HCT116 (cell line): ENCODE data around the gene NFKB2. TPM values are rescaled to one million over a fixed set of nuclear protein-coding genes. Genes with fewer than 3 reads are reported as not detected.

Experiments
- ATAC-seq: fragments of 200-7000 bp; cut with Tn5 transposase; 2 replicates; pipeline ENCODE4 v1.9.1; 2020; ENCODE audit warnings: mild to moderate bottlenecking, moderate library complexity
- BruUV-seq: library from RNA; stranded (reverse); fragments of 400-500 nt; replicated peaks from 2 replicates; lab custom pipeline; 2021; lab: Mats Ljungman, UMichigan
- CTCF ChIA-PET: fragments of 300-600 bp; sonication (Branson Sonifier 250); formaldehyde crosslinking; loops from one replicate; lab custom pipeline; 2021; ENCODE audit warnings: antibody characterized with exemption; lab: Charles Lee
- POLR2A ChIA-PET: fragments of 300-600, 350-600 bp; sonication (Branson Sonifier 250); formaldehyde crosslinking; loops from one replicate; lab custom pipeline; 2021; ENCODE audit warnings: antibody characterized with exemption; lab: Charles Lee
- RAD21 ChIA-PET, 2 experiments: fragments of 300-600 bp; sonication (Branson Sonifier 250); formaldehyde crosslinking; loops; one replicate each; lab custom pipeline; 2023; ENCODE audit warnings: low total read pairs in 2 of 2; ENCODE audit not compliant: uncharacterized antibody in 2 of 2, unreplicated experiment in 2 of 2, low non-redundant PET in 1 of 2; lab: Charles Lee
- DNase-seq: peaks from one replicate; pipeline ENCODE4 v3.0.0-alpha.2; 2010; ENCODE audit warnings: low read depth, low spot score
- H2AFZ ChIP-seq: fragments of 200-600 bp; shearing (Covaris generic), sonication (generic); 2 replicates; pipeline ENCODE4 v1.6.1; 2017; ENCODE audit warnings: low read depth, mixed run types, mixed read lengths, antibody characterized with exemption, low read length; ENCODE audit not compliant: poor library complexity, severe bottlenecking
- H3K27ac ChIP-seq: 2 replicates; pipeline ENCODE4 v1.5.1; 2012; ENCODE audit warnings: low read depth, low read length
- H3K27me3 ChIP-seq: fragments of 200-600 bp; sonication (generic); 2 replicates; pipeline ENCODE4 v1.6.1; 2016; ENCODE audit warnings: mixed run types, low read length, mixed read lengths; ENCODE audit not compliant: insufficient read depth
- H3K36me3 ChIP-seq, 2 experiments: fragments of 200-500 bp in 1 of 2; fragments of 200-600 bp in 1 of 2; sonication (Bioruptor generic) in 1 of 2; sonication (generic) in 1 of 2; 2 replicates each; pipeline versions ENCODE4 v1.5.1 to v1.6.1; 2014 to 2016; ENCODE audit warnings: low read length in 2 of 2, inconsistent platforms in 1 of 2, mixed read lengths in 1 of 2, mixed run types in 1 of 2; ENCODE audit not compliant: insufficient read depth in 2 of 2, control insufficient read depth in 1 of 2
- H3K4me1 ChIP-seq, 2 experiments: fragments of 200-600 bp in 1 of 2; sonication (generic) in 1 of 2; 2 replicates each; pipeline versions ENCODE4 v1.5.1 to v1.6.1; 2012 to 2017; ENCODE audit warnings: low read length in 2 of 2, inconsistent platforms in 1 of 2, mild to moderate bottlenecking in 1 of 2, mixed read lengths in 1 of 2, mixed run types in 1 of 2, moderate library complexity in 1 of 2; ENCODE audit not compliant: insufficient read depth in 2 of 2, control insufficient read depth in 1 of 2
- H3K4me2 ChIP-seq: fragments of 200-600 bp; sonication (generic); 2 replicates; pipeline ENCODE4 v1.6.1; 2017; ENCODE audit warnings: mixed run types, low read length, mixed read lengths
- H3K4me3 ChIP-seq, 2 experiments: fragments of 200-600 bp in 1 of 2; sonication (generic) in 1 of 2; replicated peaks in 1 of 2; 2 replicates each; pipeline ENCODE4 v1.5.1; 2011 to 2016; ENCODE audit warnings: low read length in 2 of 2, control low read depth in 1 of 2, low read depth in 1 of 2, mild to moderate bottlenecking in 1 of 2, mixed read lengths in 1 of 2, mixed run types in 1 of 2
- H3K79me2 ChIP-seq: fragments of 200-600 bp; sonication (generic); 2 replicates; pipeline ENCODE4 v1.6.1; 2017; ENCODE audit warnings: mild to moderate bottlenecking, mixed run types, low read length, moderate library complexity, mixed read lengths; ENCODE audit not compliant: insufficient read depth
- H3K9ac ChIP-seq: fragments of 200-600 bp; sonication (generic); 2 replicates; pipeline ENCODE4 v1.6.1; 2016; ENCODE audit warnings: low read length, mixed read lengths
- H3K9me2 ChIP-seq: fragments of 200-600 bp; sonication (generic), shearing (Covaris generic); 2 replicates; pipeline ENCODE4 v1.6.1; 2017; ENCODE audit warnings: mixed run types, mild to moderate bottlenecking, moderate library complexity; ENCODE audit not compliant: insufficient read depth
- H3K9me3 ChIP-seq, 2 experiments: fragments of 200-500 bp in 1 of 2; fragments of 200-600 bp in 1 of 2; sonication (Bioruptor generic) in 1 of 2; sonication (generic) in 1 of 2; 2 replicates each; pipeline ENCODE4 v1.6.1; 2014 to 2017; ENCODE audit warnings: low read length in 2 of 2, mixed read lengths in 2 of 2, inconsistent platforms in 1 of 2, low read depth in 1 of 2, mild to moderate bottlenecking in 1 of 2, mixed run types in 1 of 2, moderate library complexity in 1 of 2; ENCODE audit not compliant: control insufficient read depth in 1 of 2, insufficient read depth in 1 of 2
- H4K20me1 ChIP-seq: fragments of 200-600 bp; sonication (generic), shearing (Covaris generic); 2 replicates; pipeline ENCODE4 v1.6.1; 2017; ENCODE audit warnings: mixed run types, mild to moderate bottlenecking, moderate library complexity; ENCODE audit not compliant: insufficient read depth
- CTCF ChIP-seq, 3 experiments: fragments of 200-600 bp in 1 of 3; sonication (generic) in 1 of 3; IDR thresholded peaks in 2 of 3; conservative IDR thresholded peaks in 1 of 3; 2 replicates each; pipeline ENCODE4 v1.5.1; 2012 to 2017; ENCODE audit warnings: low read depth in 2 of 3, low read length in 2 of 3, antibody characterized with exemption in 1 of 3, borderline replicate concordance in 1 of 3, control low read depth in 1 of 3, mild to moderate bottlenecking in 1 of 3, mixed read lengths in 1 of 3, mixed run types in 1 of 3, moderate library complexity in 1 of 3; ENCODE audit not compliant: insufficient read depth in 1 of 3
- POLR2AphosphoS5 ChIP-seq: IDR thresholded peaks from 2 replicates; pipeline ENCODE4 v1.6.1; 2011; ENCODE audit warnings: mild to moderate bottlenecking, low read depth, low read length, moderate library complexity
- REST ChIP-seq: IDR thresholded peaks from 2 replicates; pipeline ENCODE4 v1.6.1; 2012; ENCODE audit warnings: low read depth
- SRF ChIP-seq: IDR thresholded peaks from 2 replicates; pipeline ENCODE4 v1.6.1; 2012; ENCODE audit warnings: low read depth
- intact Hi-C: fragments of 100-400 bp; cut with micrococcal nuclease; formaldehyde crosslinking; loops from 2 replicates; pipeline ENCODE4 v1.10.0; 2022
- total RNA-seq: library from RNA; stranded (reverse); gene quantifications from one replicate; pipeline ENCODE4 v1.2.1, GENCODE V29; 2021; ENCODE audit not compliant: unreplicated experiment
- TF ChIP-seq, protein P1 (sequence below): IDR thresholded peaks from 2 replicates; pipeline ENCODE4 v1.6.1; 2012

The NFKB2 gene
- total RNA-seq, 1 experiment from 2014 or later, result 115 TPM

- Histone ChIP-seq H2AFZ (no peak overlapping the region), H3K27me3 (no peaks in the 10 kb centered on the region), H3K4me2 (peak overlapping the region; percentile 62), H3K79me2 (peaks cover 12% of the 10 kb centered on the region; the same call in 1 of the 2 replicates), H3K36me3 (peaks cover 11 to 26% of the 10 kb centered on the region in 2 experiments; a peak in 3 of 4 replicates), H3K9me3 (no peaks in the 10 kb centered on the region), H3K27ac (peak overlapping the region; percentile 56; the same call in 1 of the 2 replicates), H3K4me1 (peaks cover 21 to 64% of the 10 kb centered on the region in 2 experiments), H3K9ac (no peak overlapping the region; the same call in 1 of the 2 replicates), H4K20me1 (no peaks in the 10 kb centered on the region), H3K4me3 (no peak overlapping the region), H3K9me2 (no peaks in the 10 kb centered on the region)
- DNase-seq, result no peak
- intact Hi-C loops, result no loop called here
- RAD21 ChIA-PET, result interaction anchor here (0.8 to 2.3 kb wide), 2 partner anchors 171 kb away, joined by 3 to 8 read pairs; no protein-coding TSS in a partner anchor
- no peak for TF ChIP-seq CTCF (IDR thresholded peaks at IDR 0.05 in 2 of 3, conservative IDR thresholded peaks at IDR 0.05 in 1 of 3; ENCODE audit: borderline replicate concordance in 1 of 3, insufficient read depth in 1 of 3, low read depth in 2 of 3, low read length in 2 of 3)
- no peak for TF ChIP-seq REST
- TF ChIP-seq, protein P1, sequence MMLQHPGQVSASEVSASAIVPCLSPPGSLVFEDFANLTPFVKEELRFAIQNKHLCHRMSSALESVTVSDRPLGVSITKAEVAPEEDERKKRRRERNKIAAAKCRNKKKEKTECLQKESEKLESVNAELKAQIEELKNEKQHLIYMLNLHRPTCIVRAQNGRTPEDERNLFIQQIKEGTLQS, result no peak
- TF ChIP-seq POLR2AphosphoS5, result no peak
- TF ChIP-seq SRF, result no peak
- CTCF ChIA-PET, result interaction anchor here (1.6 to 9.3 kb wide), 4 partner anchors 16 to 183 kb away, joined by 7 to 154 read pairs (median 26); partner anchors contain the start of genes ELOVL3 and FBXL15
- ATAC-seq, result no peak
- POLR2A ChIA-PET, result interaction anchor here (0.5 to 3.5 kb wide), 3 partner anchors 20 to 1520 kb away, joined by 3 to 15 read pairs (median 12); partner anchors contain the start of gene FBXL15
- BruUV-seq, result no TSS peak
These were observed 5.3 kb downstream of the NFKB2 start for GRCh38 chr10:102400598-102401341.
